Tibial nerve (tissue), 3 donors: Measurements from ENCODE around the gene SPATA20.

ENCODE experiments used
- POLR2A ChIP-seq, 2 donors: fragments of 450-650 bp; IDR thresholded peaks; one replicate each; pipeline ENCODE4 v1.6.1; 2017; ENCODE audit warnings: antibody characterized with exemption in 2 of 2, mild to moderate bottlenecking in 2 of 2, moderate library complexity in 2 of 2
- TF ChIP-seq, protein P1 (sequence below), 5 experiments: fragments of 200-600 bp in 3 of 5; fragments of 450-650 bp in 2 of 5; sonication (generic) in 3 of 5; IDR thresholded peaks; one replicate each; pipeline ENCODE4 v1.5.1; 2016 to 2019; ENCODE audit warnings: antibody characterized with exemption in 5 of 5, mild to moderate bottlenecking in 3 of 5, moderate library complexity in 2 of 5

DNA sequence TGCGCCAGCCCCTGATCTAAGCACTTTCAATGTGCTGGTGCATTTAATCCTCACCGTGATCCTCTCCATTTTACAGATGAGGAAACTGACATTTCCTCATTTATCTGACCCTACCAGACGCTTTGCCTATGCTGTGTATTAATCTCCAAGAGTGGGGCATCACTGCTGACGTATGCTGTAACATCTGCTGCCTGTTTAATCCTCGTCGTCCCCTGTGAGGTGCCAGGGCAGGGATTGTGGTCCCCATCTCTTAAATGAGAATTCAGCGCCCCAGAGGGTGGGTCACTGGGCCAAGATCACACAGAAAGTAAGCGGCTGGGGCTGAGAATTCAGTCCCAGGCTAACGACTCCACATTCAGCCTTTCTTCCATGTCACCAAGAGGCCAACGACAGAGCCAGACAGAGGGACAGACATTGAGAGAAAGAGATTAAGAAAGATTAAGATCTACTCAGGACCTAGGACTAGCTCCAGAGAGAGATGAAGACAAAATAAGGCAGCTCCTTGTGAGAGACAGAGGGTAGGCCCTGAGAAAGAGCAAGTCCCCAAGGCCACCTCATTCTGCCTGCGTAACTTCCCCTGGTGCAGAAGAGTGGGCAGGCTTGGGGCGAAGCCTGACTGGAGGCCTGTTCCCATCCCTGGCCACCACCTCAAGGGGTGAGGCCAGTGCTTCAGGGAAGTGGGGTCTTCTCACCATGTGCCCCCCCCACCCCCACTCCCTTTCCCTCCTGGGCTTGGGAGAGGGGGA, 27.1 kb downstream of the SPATA20 start:
- TF ChIP-seq POLR2A (IDR thresholded peaks at IDR 0.05) = no peak
- TF ChIP-seq, protein P1, sequence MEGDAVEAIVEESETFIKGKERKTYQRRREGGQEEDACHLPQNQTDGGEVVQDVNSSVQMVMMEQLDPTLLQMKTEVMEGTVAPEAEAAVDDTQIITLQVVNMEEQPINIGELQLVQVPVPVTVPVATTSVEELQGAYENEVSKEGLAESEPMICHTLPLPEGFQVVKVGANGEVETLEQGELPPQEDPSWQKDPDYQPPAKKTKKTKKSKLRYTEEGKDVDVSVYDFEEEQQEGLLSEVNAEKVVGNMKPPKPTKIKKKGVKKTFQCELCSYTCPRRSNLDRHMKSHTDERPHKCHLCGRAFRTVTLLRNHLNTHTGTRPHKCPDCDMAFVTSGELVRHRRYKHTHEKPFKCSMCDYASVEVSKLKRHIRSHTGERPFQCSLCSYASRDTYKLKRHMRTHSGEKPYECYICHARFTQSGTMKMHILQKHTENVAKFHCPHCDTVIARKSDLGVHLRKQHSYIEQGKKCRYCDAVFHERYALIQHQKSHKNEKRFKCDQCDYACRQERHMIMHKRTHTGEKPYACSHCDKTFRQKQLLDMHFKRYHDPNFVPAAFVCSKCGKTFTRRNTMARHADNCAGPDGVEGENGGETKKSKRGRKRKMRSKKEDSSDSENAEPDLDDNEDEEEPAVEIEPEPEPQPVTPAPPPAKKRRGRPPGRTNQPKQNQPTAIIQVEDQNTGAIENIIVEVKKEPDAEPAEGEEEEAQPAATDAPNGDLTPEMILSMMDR (IDR thresholded peaks at IDR 0.05) = no peak
